Measurements from ENCODE around the gene FBXO31.
"Not testable (repeated sequence)": the region's sequence is repeated elsewhere in the genome, so short reads cannot be mapped to it uniquely, and the experiment has no call there.

FBXO31 gene

GRCh38 chr16:87344165-87344930 is 39.2 kb downstream of the FBXO31 start:
- DNase-seq (ENCODE audit: low spot score) = no peak

GRCh38 chr16:87343753-87344050 is 39.9 kb downstream of the FBXO31 start:
- no peak for DNase-seq (ENCODE audit: low spot score)

- no peak for DNase-seq (ENCODE audit: low spot score)
These were observed 40.4 kb downstream of the FBXO31 start for GRCh38 chr16:87342978-87343752.

GRCh38 chr16:87342504-87342903 is 41.1 kb downstream of the FBXO31 start:
- DNase-seq (ENCODE audit: low spot score) = no peak

- DNase-seq (ENCODE audit: low spot score) = no peak
These were observed 43.4 kb downstream of the FBXO31 start for GRCh38 chr16:87340198-87340597.

- not testable (repeated sequence) for DNase-seq (ENCODE audit: low spot score)
These were observed 43.9 kb downstream of the FBXO31 start for GRCh38 chr16:87339724-87340105.

GRCh38 chr16:87339086-87339723 is 44.4 kb downstream of the FBXO31 start:
- DNase-seq (ENCODE audit: low spot score) = no peak

GRCh38 chr16:87338155-87338765 is 45.3 kb downstream of the FBXO31 start:
- no peak for DNase-seq (ENCODE audit: low spot score)

- no peak for DNase-seq (ENCODE audit: low spot score)
These were observed 46.3 kb downstream of the FBXO31 start for GRCh38 chr16:87337262-87337771.

- no peak for DNase-seq (ENCODE audit: low spot score)
These were observed 46.9 kb downstream of the FBXO31 start for GRCh38 chr16:87336434-87337240.

GRCh38 chr16:87335625-87336433 is 47.7 kb downstream of the FBXO31 start:
- no peak for DNase-seq (ENCODE audit: low spot score)

- DNase-seq (ENCODE audit: low spot score) = no peak
These were observed 48.6 kb downstream of the FBXO31 start for GRCh38 chr16:87334651-87335624.

GRCh38 chr16:87333581-87334331 is 49.8 kb downstream of the FBXO31 start:
- DNase-seq (ENCODE audit: low spot score) = no peak

GRCh38 chr16:87333101-87333500 is 50.5 kb downstream of the FBXO31 start:
- DNase-seq (ENCODE audit: low spot score) = no peak

- DNase-seq (ENCODE audit: low spot score) = no peak
These were observed 51.4 kb downstream of the FBXO31 start for GRCh38 chr16:87332150-87332549.

- DNase-seq (ENCODE audit: low spot score) = no peak
These were observed 52.3 kb downstream of the FBXO31 start for GRCh38 chr16:87331241-87331801.

- no peak for DNase-seq (ENCODE audit: low spot score)
These were observed 52.9 kb downstream of the FBXO31 start for GRCh38 chr16:87330646-87331045.

GRCh38 chr16:87330257-87330624 is 53.3 kb downstream of the FBXO31 start:
- DNase-seq (ENCODE audit: low spot score) = no peak

All from SK-N-DZ (cell line).